HUDEP-2 (cell line): ENCODE results near the gene HAPSTR1.

Experiments used
- DNase-seq, 76 experiments: peaks; one replicate each; lab custom pipeline; 2025; ENCODE audit not compliant: unreplicated experiment in 76 of 76; lab: John Stamatoyannopoulos, UW

The HAPSTR1 gene

GRCh38 chr16:9095171-9095570 is 3.7 kb downstream of the HAPSTR1 start:
- DNase-seq: no peak

- no peak for DNase-seq
Measured at GRCh38 chr16:9095656-9096397, 4.4 kb downstream of the HAPSTR1 start.

GRCh38 chr16:9096416-9096952 is 5.0 kb downstream of the HAPSTR1 start:
- no peak for DNase-seq

- DNase-seq: no peak
Measured at GRCh38 chr16:9097266-9098219, 6.1 kb downstream of the HAPSTR1 start.

GRCh38 chr16:9098377-9099090 is 7.1 kb downstream of the HAPSTR1 start:
- no peak for DNase-seq

GRCh38 chr16:9099131-9099625 is 7.7 kb downstream of the HAPSTR1 start:
- DNase-seq: no peak

- no peak for DNase-seq
Measured at GRCh38 chr16:9102379-9102778, 10.9 kb downstream of the HAPSTR1 start.

GRCh38 chr16:9102943-9103342 is 11.5 kb downstream of the HAPSTR1 start:
- no peak for DNase-seq

GRCh38 chr16:9103546-9103945 is 12.1 kb downstream of the HAPSTR1 start:
- DNase-seq: no peak

- no peak for DNase-seq
Measured at GRCh38 chr16:9105189-9105588, 13.7 kb downstream of the HAPSTR1 start.

- DNase-seq: no peak
Measured at GRCh38 chr16:9107025-9107970, 15.9 kb downstream of the HAPSTR1 start.

- no peak for DNase-seq
Measured at GRCh38 chr16:9109255-9109654, 17.8 kb downstream of the HAPSTR1 start.

GRCh38 chr16:9112166-9112843 is 20.9 kb downstream of the HAPSTR1 start:
- no peak for DNase-seq

GRCh38 chr16:9112844-9113186 is 21.4 kb downstream of the HAPSTR1 start:
- DNase-seq: no peak

GRCh38 chr16:9113707-9114106 is 22.3 kb downstream of the HAPSTR1 start:
- no peak for DNase-seq

- DNase-seq: no peak
Measured at GRCh38 chr16:9114112-9114511, 22.7 kb downstream of the HAPSTR1 start.

GRCh38 chr16:9114842-9115241 is 23.4 kb downstream of the HAPSTR1 start:
- DNase-seq: no peak

- DNase-seq: no peak
Measured at GRCh38 chr16:9115277-9115676, 23.8 kb downstream of the HAPSTR1 start.

- DNase-seq: no peak
Measured at GRCh38 chr16:9116141-9116540, 24.7 kb downstream of the HAPSTR1 start.
